NCI-H748 (cell line): Measurements from ENCODE around the gene LAMA3.

Experiments used
- DNase-seq: peaks from one replicate; lab custom pipeline; 2025; ENCODE audit not compliant: unreplicated experiment; lab: John Stamatoyannopoulos, UW

Gene LAMA3

GRCh38 chr18:23763343-23763742, 74.1 kb downstream of the LAMA3 start:
- DNase-seq: no peak

GRCh38 chr18:23765931-23766330, 76.7 kb downstream of the LAMA3 start:
- DNase-seq: no peak

- no peak for DNase-seq
Measured at GRCh38 chr18:23772327-23773024, 83.2 kb downstream of the LAMA3 start.

- DNase-seq: no peak
Measured at GRCh38 chr18:23776306-23776705, 87.1 kb downstream of the LAMA3 start.

- DNase-seq: no peak
Measured at GRCh38 chr18:23778828-23779227, 89.6 kb downstream of the LAMA3 start.

- DNase-seq: no peak
Measured at GRCh38 chr18:23779696-23780303, 90.5 kb downstream of the LAMA3 start.

- no peak for DNase-seq
Measured at GRCh38 chr18:23784832-23785245, 95.6 kb downstream of the LAMA3 start.

- DNase-seq: no peak
Measured at GRCh38 chr18:23793051-23793450, 103.8 kb downstream of the LAMA3 start.

GRCh38 chr18:23793985-23794867, 105.0 kb downstream of the LAMA3 start:
- DNase-seq: no peak

GRCh38 chr18:23798249-23798648, 109.0 kb downstream of the LAMA3 start:
- DNase-seq: no peak

GRCh38 chr18:23798824-23799223, 109.6 kb downstream of the LAMA3 start:
- DNase-seq: no peak

GRCh38 chr18:23799540-23799939, 110.3 kb downstream of the LAMA3 start:
- DNase-seq: no peak

- no peak for DNase-seq
Measured at GRCh38 chr18:23800902-23801301, 111.6 kb downstream of the LAMA3 start.

- no peak for DNase-seq
Measured at GRCh38 chr18:23802817-23803216, 113.6 kb downstream of the LAMA3 start.

- DNase-seq: no peak
Measured at GRCh38 chr18:23803755-23804154, 114.5 kb downstream of the LAMA3 start.

- DNase-seq: no peak
Measured at GRCh38 chr18:23805898-23806297, 116.6 kb downstream of the LAMA3 start.

- DNase-seq: no peak
Measured at GRCh38 chr18:23809415-23809814, 120.2 kb downstream of the LAMA3 start.

- no peak for DNase-seq
Measured at GRCh38 chr18:23810396-23810795, 121.1 kb downstream of the LAMA3 start.

GRCh38 chr18:23811176-23811575, 121.9 kb downstream of the LAMA3 start:
- no peak for DNase-seq

- peak; percentile 44 for DNase-seq
Measured at GRCh38 chr18:23812546-23813440, 123.5 kb downstream of the LAMA3 start.
